K562 (cell line): ENCODE measurements around the gene TBRG1. TPM values are rescaled to one million over a fixed set of nuclear protein-coding genes. Genes with fewer than 3 reads are reported as not detected.

Experiments
- ATF1 ChIP-seq, 2 experiments: fragments of 450-650 bp in 1 of 2; IDR thresholded peaks; 2 replicates each; pipeline ENCODE4 v1.6.1; 2016; ENCODE audit warnings: missing compliant biosample characterization in 1 of 2, missing genetic modification characterization in 1 of 2
- ATF6 ChIP-seq: sonication (generic); formaldehyde crosslinking; IDR thresholded peaks from 2 replicates; pipeline ENCODE4 v1.4.0; 2020; ENCODE audit warnings: mild to moderate bottlenecking, missing genetic modification reagents
- BDP1 ChIP-seq: IDR thresholded peaks from 3 replicates; pipeline ENCODE4 v1.6.1; 2011; ENCODE audit not compliant: insufficient read length, insufficient read depth
- CREB5 ChIP-seq: fragments of 250-450 bp; sonication (Bioruptor Pico); IDR thresholded peaks from 2 replicates; pipeline ENCODE4 v1.5.0; 2020; ENCODE audit warnings: mild to moderate bottlenecking
- CTCF ChIP-seq, 3 experiments: IDR thresholded peaks in 2 of 3; conservative IDR thresholded peaks in 1 of 3; 2 replicates each; pipeline ENCODE4 v1.5.1; 2011 to 2012; ENCODE audit warnings: low read length in 3 of 3, mild to moderate bottlenecking in 3 of 3, control low read depth in 2 of 3, improper control_type of control experiment in 1 of 3, inconsistent platforms in 1 of 3, low read depth in 1 of 3, mixed read lengths in 1 of 3, moderate library complexity in 1 of 3; ENCODE audit not compliant: insufficient read depth in 2 of 3
- DMBX1 ChIP-seq: fragments of 250-450 bp; sonication (Bioruptor Pico); IDR thresholded peaks from 2 replicates; pipeline ENCODE4 v1.8.0; 2022; ENCODE audit warnings: inconsistent platforms, mild to moderate bottlenecking, moderate library complexity, borderline replicate concordance
- E4F1 ChIP-seq: fragments of 250-450 bp; sonication (Bioruptor Pico); IDR thresholded peaks from 2 replicates; pipeline ENCODE4 v1.5.0; 2021; ENCODE audit warnings: mild to moderate bottlenecking, borderline replicate concordance
- EGR1 ChIP-seq: fragments of 450-650 bp; conservative IDR thresholded peaks from 2 replicates; pipeline ENCODE4 v1.6.1; 2017; ENCODE audit warnings: mild to moderate bottlenecking
- MTA2 ChIP-seq: fragments of 450-650 bp; IDR thresholded peaks from 2 replicates; pipeline ENCODE4 v1.6.1; 2016; ENCODE audit warnings: low read depth
- PATZ1 ChIP-seq: fragments of 250-450 bp; sonication (Bioruptor Pico); IDR thresholded peaks from 2 replicates; pipeline ENCODE4 v1.5.0; 2020; ENCODE audit warnings: mild to moderate bottlenecking, borderline replicate concordance
- SAFB2 ChIP-seq: fragments of 200-400 bp; formaldehyde crosslinking; IDR thresholded peaks from 2 replicates; pipeline ENCODE4 v1.6.1; 2018; ENCODE audit warnings: borderline replicate concordance, low read length, low read depth, moderate library complexity; ENCODE audit not compliant: severe bottlenecking
- SAP30 ChIP-seq: fragments of 200-600 bp; sonication (generic); IDR thresholded peaks from 2 replicates; pipeline ENCODE4 v1.6.1; 2012; ENCODE audit warnings: borderline replicate concordance, low read depth, mild to moderate bottlenecking, moderate library complexity, low read length, control low read depth, inconsistent platforms; ENCODE audit not compliant: insufficient read depth, poor library complexity, severe bottlenecking
- TCF7 ChIP-seq: sonication (generic); IDR thresholded peaks from 2 replicates; pipeline ENCODE4 v1.6.1; 2016; ENCODE audit warnings: antibody characterized with exemption, borderline replicate concordance
- THRA ChIP-seq: fragments of 450-650 bp; IDR thresholded peaks from 2 replicates; pipeline ENCODE4 v1.6.1; 2017; ENCODE audit warnings: mild to moderate bottlenecking, moderate library complexity
- WHSC1 ChIP-seq: IDR thresholded peaks from one replicate; pipeline ENCODE4 v1.6.1; 2012; ENCODE audit warnings: low read length, control low read depth, inconsistent platforms
- ZNF77 ChIP-seq: fragments of 250-450 bp; sonication (Bioruptor Pico); IDR thresholded peaks from 2 replicates; pipeline ENCODE4 v1.5.0; 2020
- polyA plus RNA-seq, 8 experiments: library from polyadenylated mRNA; depleted of rRNA in 4 of 8; stranded (reverse) in 5 of 8; unstranded in 3 of 8; fragments of >200 nt; fragmentation: Nextera tagmentation in 2 of 8; fragmentation: Illumina TruSeq in 1 of 8; extraction: Ambion mirVana in 2 of 8; extraction: Trizol in 1 of 8; gene quantifications; 2 replicates each; pipeline versions ENCODE4 v1.2.1 to v1.2.3, GENCODE V29; 2011 to 2014; ENCODE audit warnings: inconsistent platforms in 1 of 8, missing spikeins in 1 of 8
- total RNA-seq, 7 experiments: library from RNA; depleted of rRNA in 6 of 7; stranded (reverse); fragments of >200 nt in 6 of 7; fragmentation: Illumina TruSeq in 2 of 7; extraction: Trizol in 2 of 7; gene quantifications; 2 replicates each; pipeline versions ENCODE4 v1.2.1 to v1.2.3, GENCODE V29; 2011 to 2021; ENCODE audit warnings: low replicate concordance in 1 of 7

TBRG1 gene
- total and polyA plus RNA-seq, 9 of the 15 experiments (the other 6 are each of a cell fraction or from before 2014, with no cell fraction given), result 8.7 to 30.0 (median 20.2) TPM

- TF ChIP-seq E4F1 (CRISPR knock-in tag), result no peak
- peak; percentile 60 for TF ChIP-seq EGR1
- TF ChIP-seq WHSC1, result no peak
- peak; percentile 88 for TF ChIP-seq MTA2
- no peak for TF ChIP-seq CTCF (IDR thresholded peaks at IDR 0.05 in 2 of 3, conservative IDR thresholded peaks at IDR 0.05 in 1 of 3; ENCODE audit: insufficient read depth in 2 of 3, low read depth in 1 of 3, low read length in 3 of 3)
- no peak for TF ChIP-seq ATF1 (CRISPR knock-in tag; IDR thresholded peaks at IDR 0.05)
- no peak for TF ChIP-seq ATF1 (tag; IDR thresholded peaks at IDR 0.05)
- no peak for TF ChIP-seq CREB5
- TF ChIP-seq THRA, result no peak
- TF ChIP-seq TCF7, result peak; percentile 61; the same call in 1 of the 2 replicates
- TF ChIP-seq SAP30, result no peak
- TF ChIP-seq DMBX1 (CRISPR knock-in tag), result no peak
- no peak for TF ChIP-seq PATZ1 (CRISPR knock-in tag)
- TF ChIP-seq ATF6 (CRISPR knock-in tag), result no peak
- no peak for TF ChIP-seq BDP1
- TF ChIP-seq SAFB2, result no peak
- TF ChIP-seq ZNF77 (CRISPR knock-in tag), result no peak
These were observed 44.9 kb downstream of the TBRG1 start (continued) for GRCh38 chr11:124667601-124668000.
